ENCODE results near the gene ZNF467. TPM values are rescaled to one million over a fixed set of nuclear protein-coding genes. Genes with fewer than 3 reads are reported as not detected.

ZNF467 gene
- total RNA-seq, 4 donors from 2014 or later: 1.2 to 4.4 (median 2.0) TPM

GRCh38 chr7:149780056-149780455 lies 6.7 kb upstream of the ZNF467 start:
- peaks cover 0 to 33% (median 0%) of the 10 kb centered on the region in 4 donors for H3K27me3 ChIP-seq
- no CpG with 5 or more reads among the region's 17 CpGs for WGBS, 2 donors

GRCh38 chr7:149779502-149779805 lies 6.1 kb upstream of the ZNF467 start:
- Histone ChIP-seq H3K36me3 (no peaks in the 10 kb centered on the region), H3K4me3 (no peak overlapping the region), H3K9me3 (no peaks in the 10 kb centered on the region), H3K4me1 (peaks cover 0 to 40% (median 3%) of the 10 kb centered on the region in 3 donors), H3K27ac (no peak overlapping the region), H3K27me3 (peaks cover 0 to 37% (median 0%) of the 10 kb centered on the region in 4 donors)
- no peak for TF ChIP-seq POLR2A (IDR thresholded peaks at IDR 0.05)
- no peak for TF ChIP-seq CTCF (IDR thresholded peaks at IDR 0.05)
- no peak for DNase-seq
- intact Hi-C loops (cut with DNase I): no loop called here
- WGBS, 2 donors: 60 to 80% methylated on average over 1 of the region's 4 CpGs

More at GRCh38 chr7:149780056-149780455, 6.7 kb upstream of the ZNF467 start:
- Histone ChIP-seq H3K27ac (no peak overlapping the region), H3K36me3 (no peaks in the 10 kb centered on the region), H3K4me1 (peaks cover 0 to 34% (median 0%) of the 10 kb centered on the region in 3 donors), H3K4me3 (no peak overlapping the region), H3K9me3 (no peaks in the 10 kb centered on the region)
- TF ChIP-seq POLR2A (IDR thresholded peaks at IDR 0.05) (no peak), CTCF (IDR thresholded peaks at IDR 0.05) (no peak)
- intact Hi-C loops (cut with DNase I): no loop called here
- no peak for DNase-seq

- no peaks in the 10 kb centered on the region for H3K9me3 ChIP-seq
- peaks cover 0 to 33% (median 0%) of the 10 kb centered on the region in 4 donors for H3K27me3 ChIP-seq
- WGBS, 2 donors: 61 to 73% methylated on average over 3 to 4 of the region's 11 CpGs
- no peak for DNase-seq
- TF ChIP-seq POLR2A (IDR thresholded peaks at IDR 0.05) (no peak), CTCF (IDR thresholded peaks at IDR 0.05) (no peak)
- H3K4me3 ChIP-seq: no peak overlapping the region
- no peak overlapping the region for H3K27ac ChIP-seq
- intact Hi-C loops (cut with DNase I): no loop called here
- H3K4me1 ChIP-seq: peaks cover 4 to 46% (median 8%) of the 10 kb centered on the region in 3 donors
- no peaks in the 10 kb centered on the region for H3K36me3 ChIP-seq
These were observed 5.5 kb upstream of the ZNF467 start for GRCh38 chr7:149778696-149779501.

- no peaks in the 10 kb centered on the region for H3K9me3 ChIP-seq
- H3K4me3 ChIP-seq: no peak overlapping the region
- DNase-seq: no peak
- 53 to 70% methylated on average over 2 to 4 of the region's 5 CpGs for WGBS, 2 donors
- no peaks in the 10 kb centered on the region for H3K36me3 ChIP-seq
- TF ChIP-seq POLR2A (IDR thresholded peaks at IDR 0.05): no peak
- TF ChIP-seq CTCF (IDR thresholded peaks at IDR 0.05): no peak
- H3K4me1 ChIP-seq: peaks cover 8 to 46% (median 10%) of the 10 kb centered on the region in 3 donors
- H3K27me3 ChIP-seq: peaks cover 0 to 33% (median 0%) of the 10 kb centered on the region in 4 donors
- intact Hi-C loops (cut with DNase I): no loop called here
- no peak overlapping the region for H3K27ac ChIP-seq
These were observed 4.9 kb upstream of the ZNF467 start for GRCh38 chr7:149778327-149778637.

- intact Hi-C loops (cut with DNase I): no loop called here
- WGBS, 2 donors: 61% methylated on average over 3 of the region's 19 CpGs; no CpG with 5 or more reads in 1 of the 2 donors
- H3K4me1 ChIP-seq: peaks cover 8 to 46% (median 13%) of the 10 kb centered on the region in 3 donors
- no peak for DNase-seq
- H3K27ac ChIP-seq: no peak overlapping the region
- no peaks in the 10 kb centered on the region for H3K36me3 ChIP-seq
- no peaks in the 10 kb centered on the region for H3K9me3 ChIP-seq
- TF ChIP-seq CTCF (IDR thresholded peaks at IDR 0.05) (no peak), POLR2A (IDR thresholded peaks at IDR 0.05) (no peak)
- no peak overlapping the region for H3K4me3 ChIP-seq
- peaks cover 0 to 30% (median 0%) of the 10 kb centered on the region in 4 donors for H3K27me3 ChIP-seq
These were observed 4.4 kb upstream of the ZNF467 start for GRCh38 chr7:149777551-149778326.

Measured in esophagus squamous epithelium (tissue), 5 donors.